GM21619 (cell line): ENCODE results near the gene PAQR3.
"Not testable (repeated sequence)": the region's sequence is repeated elsewhere in the genome, so short reads cannot be mapped to it uniquely, and the experiment has no call there.

Source experiments
- ATAC-seq: cut with Tn5 transposase; IDR thresholded peaks from one replicate; pipeline ENCODE4 v1.9.1; 2021; ENCODE audit not compliant: unreplicated experiment

The PAQR3 gene

GRCh38 chr4:78930016-78930629 lies 9.1 kb downstream of the PAQR3 start:
- ATAC-seq = no peak

DNA sequence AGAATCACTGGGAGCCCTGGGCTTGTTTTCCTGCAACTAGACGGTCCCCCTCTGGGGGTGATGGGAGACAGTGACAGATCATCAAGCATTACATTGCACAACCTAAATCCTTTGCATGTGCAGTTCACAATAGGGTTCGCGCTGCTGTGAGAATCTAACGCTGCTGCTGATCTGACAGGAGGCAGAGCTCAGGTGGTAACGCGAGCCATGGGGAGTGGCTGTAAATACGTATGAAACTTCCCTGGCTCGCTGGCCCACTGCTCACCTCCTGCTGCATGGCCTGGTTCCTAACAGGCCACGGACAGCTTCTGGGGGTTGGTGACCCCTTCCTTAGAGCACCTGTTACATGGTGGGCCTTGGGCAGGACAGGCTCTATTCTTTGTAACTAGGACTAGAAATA lies 10.4 kb downstream of the PAQR3 start:
- no peak for ATAC-seq

- no peak for ATAC-seq
These were observed 12.4 kb downstream of the PAQR3 start for GRCh38 chr4:78926826-78927225.

- ATAC-seq = no peak
These were observed 15.6 kb downstream of the PAQR3 start for GRCh38 chr4:78923464-78924312.

- ATAC-seq = no peak
These were observed 17.0 kb downstream of the PAQR3 start for GRCh38 chr4:78922207-78922606.

GRCh38 chr4:78910612-78911011 lies 28.6 kb downstream of the PAQR3 start:
- no peak for ATAC-seq

DNA sequence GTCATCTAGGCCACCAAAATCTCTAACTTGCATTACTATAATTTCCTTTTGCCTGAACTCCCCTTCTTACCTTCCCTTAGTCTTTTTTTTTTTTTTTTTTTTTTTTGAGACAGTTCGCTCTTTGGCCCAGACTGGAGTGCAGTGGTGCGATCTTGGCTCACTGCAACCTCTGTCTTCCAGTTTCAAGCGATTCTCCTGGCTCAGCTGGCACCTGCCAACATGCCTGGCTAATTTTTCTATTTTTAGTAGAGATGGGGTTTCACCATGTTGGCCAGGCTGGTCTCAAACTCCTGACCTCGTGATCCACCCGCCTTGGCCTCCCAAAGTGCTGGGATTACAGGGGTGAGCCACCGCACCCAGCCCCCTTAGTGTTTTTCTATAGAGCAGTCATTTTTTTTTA lies 30.3 kb downstream of the PAQR3 start:
- ATAC-seq = not testable (repeated sequence)

GRCh38 chr4:78907638-78908037 lies 31.6 kb downstream of the PAQR3 start:
- no peak for ATAC-seq

DNA sequence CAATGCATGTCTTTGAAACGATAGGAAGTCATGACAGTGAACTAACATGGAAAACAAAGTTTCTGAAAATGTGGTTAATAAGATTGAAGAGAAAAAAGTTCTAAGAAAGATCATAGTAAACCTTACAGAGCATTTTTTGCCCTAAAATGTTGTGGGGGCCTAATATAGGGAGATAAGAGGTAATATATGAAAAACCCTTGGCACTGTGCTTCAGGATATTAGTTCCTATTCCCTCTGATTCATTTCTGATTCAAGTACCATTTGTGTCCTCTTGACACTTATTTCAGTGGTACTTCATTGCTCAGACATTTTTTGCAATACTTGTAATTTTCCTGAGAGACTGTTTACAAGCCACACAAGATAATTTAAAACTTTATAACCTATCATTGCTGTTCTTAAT lies 35.1 kb downstream of the PAQR3 start:
- ATAC-seq = no peak

DNA sequence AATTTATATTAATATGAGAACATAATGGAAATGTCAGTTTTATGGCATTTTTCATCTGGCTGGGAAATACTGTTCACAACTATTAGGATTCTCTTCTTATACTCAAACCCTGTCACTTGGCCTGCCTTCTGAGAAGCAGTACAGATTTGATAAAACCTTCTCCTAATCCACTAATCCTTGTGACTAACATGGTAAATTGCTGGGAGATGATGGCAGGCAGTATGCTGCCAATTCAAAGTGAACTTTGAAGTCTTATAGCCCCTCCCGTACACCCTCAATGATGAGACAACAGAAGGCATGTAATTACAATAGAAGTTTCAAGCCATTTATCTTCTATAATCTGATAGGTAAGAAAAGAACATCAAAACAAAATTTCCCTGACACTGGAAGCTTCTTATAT lies 36.9 kb downstream of the PAQR3 start:
- no peak for ATAC-seq

- ATAC-seq = no peak
These were observed 37.4 kb downstream of the PAQR3 start for GRCh38 chr4:78901882-78902281.

DNA sequence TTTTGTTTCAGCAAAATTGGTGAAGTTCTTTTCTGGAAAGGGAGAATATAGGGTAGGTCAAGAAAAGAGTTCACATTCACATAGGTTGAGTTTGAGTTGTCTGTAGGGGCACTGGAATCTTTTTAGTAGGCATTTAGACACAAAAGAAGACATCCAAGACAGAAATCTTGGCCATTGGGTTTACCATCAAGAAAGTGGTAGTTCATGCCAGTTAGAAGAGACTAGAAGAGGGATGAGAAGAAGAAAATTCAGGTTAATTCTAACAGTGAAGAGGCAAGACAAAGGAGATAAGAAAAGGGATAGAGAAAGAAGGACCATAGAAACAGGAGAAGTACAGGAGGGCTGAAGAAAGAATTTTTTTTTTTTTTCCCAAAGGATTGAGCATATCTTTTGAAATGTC lies 39.9 kb downstream of the PAQR3 start:
- ATAC-seq = no peak

- ATAC-seq = no peak
These were observed 49.3 kb downstream of the PAQR3 start for GRCh38 chr4:78889955-78890354.

DNA sequence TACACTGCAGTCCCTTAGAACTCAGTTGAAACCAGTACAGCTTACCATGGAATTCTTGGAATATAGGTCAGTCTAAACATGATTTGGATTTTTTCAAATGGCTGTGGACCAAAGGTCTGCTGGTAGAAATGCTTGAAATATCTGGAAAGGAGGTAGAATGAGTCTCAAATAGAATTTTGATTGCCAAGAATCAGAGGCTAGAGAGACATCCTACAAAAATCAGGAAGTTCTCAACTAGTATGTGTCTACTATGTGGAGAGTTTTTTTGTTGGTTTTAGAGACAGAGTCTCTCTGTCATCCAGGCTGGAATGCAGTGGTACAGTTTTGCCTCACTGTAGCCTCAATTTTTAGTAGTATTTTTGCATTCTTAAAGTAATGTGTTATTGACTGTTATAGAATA lies 53.6 kb downstream of the PAQR3 start:
- no peak for ATAC-seq

- no peak for ATAC-seq
These were observed 58.3 kb downstream of the PAQR3 start for GRCh38 chr4:78880874-78881492.

GRCh38 chr4:78878031-78878430 lies 61.2 kb downstream of the PAQR3 start:
- ATAC-seq = no peak

GRCh38 chr4:78876568-78877320 lies 62.5 kb downstream of the PAQR3 start:
- no peak for ATAC-seq

- ATAC-seq = no peak
These were observed 69.2 kb downstream of the PAQR3 start for GRCh38 chr4:78870056-78870455.

GRCh38 chr4:78868712-78869111 lies 70.5 kb downstream of the PAQR3 start:
- ATAC-seq = not testable (repeated sequence)

DNA sequence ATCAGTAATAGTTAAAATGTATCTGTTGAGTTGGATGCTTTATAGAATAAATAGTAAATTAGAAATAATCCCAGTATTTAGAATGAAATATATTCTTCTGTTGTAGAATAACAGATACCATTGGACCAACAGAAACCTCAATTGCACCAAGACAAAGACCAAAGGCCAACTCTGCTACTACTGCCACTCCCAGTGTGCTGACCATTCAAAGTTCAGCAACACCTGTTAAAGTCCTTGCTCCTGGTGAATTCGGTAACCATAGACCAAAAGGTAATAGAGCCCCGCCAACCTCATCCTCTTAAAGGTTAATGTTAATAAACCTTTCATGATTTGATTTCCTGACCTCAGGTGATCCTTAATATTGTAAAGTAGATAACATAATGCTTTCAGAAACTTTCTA lies 73.8 kb downstream of the PAQR3 start:
- no peak for ATAC-seq

DNA sequence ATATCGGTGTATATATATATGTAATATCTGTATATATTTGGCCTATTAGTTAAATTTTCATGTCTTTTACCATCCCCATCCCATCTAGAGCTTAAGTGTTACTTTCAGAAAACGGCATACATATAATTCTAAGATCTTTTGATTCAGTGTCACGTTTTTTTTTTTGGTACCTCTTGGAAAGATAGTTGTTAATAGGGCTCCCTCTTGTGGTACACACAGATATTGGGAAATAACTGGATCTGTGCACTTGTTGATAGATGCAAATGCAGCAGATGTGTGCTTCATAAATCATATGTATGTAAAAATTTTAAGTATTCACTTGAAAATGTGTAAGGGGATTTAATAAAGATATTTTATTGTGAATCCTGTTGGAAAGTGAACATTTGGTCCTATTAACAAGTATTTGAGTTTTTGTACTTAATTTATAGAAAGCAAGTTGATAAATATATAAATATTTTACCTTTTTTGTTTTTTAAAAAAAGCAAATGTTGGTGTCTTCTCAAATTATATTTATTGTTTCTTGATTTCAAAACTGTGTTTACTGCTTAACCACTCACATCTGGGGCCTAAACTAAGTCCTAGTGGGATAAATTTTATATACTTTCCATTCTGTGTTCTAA lies 74.7 kb downstream of the PAQR3 start:
- ATAC-seq = no peak
